HG02759 (cell line): ENCODE data around the gene PPP4C.

Source experiments
- ATAC-seq: cut with Tn5 transposase; IDR thresholded peaks from one replicate; pipeline ENCODE4 v1.9.1; 2021; ENCODE audit warnings: mild to moderate bottlenecking, moderate library complexity; ENCODE audit not compliant: unreplicated experiment

Gene PPP4C

DNA sequence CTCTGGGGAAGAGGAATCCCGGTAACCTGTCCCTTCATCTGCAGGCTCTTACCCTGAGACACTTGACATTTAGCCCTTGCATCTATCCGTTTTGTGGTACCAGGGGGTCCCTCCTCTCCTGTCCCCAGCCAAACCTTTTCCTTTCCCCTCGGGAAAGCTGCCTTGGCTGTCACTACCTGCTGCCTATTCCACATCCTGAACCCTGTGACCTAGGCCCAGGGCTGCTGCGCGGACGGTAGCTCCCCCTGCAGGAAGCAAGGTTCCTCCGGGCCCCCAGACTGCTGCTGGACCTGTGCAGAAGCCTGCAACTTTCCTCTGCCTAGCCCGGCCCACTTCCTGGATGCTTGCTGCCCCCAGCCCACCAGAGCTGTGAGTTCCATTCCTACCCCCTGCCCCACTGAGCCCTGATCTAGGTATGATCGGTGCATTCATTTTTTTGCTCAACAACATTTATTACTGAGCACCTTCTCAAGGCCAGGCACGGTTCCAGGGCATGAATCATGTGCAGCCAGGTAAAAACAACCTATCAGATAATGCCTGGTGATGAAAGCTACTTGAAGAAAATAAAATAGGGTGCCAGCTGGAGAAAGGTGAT, 20.7 kb upstream of the PPP4C start:
- ATAC-seq = no peak

DNA sequence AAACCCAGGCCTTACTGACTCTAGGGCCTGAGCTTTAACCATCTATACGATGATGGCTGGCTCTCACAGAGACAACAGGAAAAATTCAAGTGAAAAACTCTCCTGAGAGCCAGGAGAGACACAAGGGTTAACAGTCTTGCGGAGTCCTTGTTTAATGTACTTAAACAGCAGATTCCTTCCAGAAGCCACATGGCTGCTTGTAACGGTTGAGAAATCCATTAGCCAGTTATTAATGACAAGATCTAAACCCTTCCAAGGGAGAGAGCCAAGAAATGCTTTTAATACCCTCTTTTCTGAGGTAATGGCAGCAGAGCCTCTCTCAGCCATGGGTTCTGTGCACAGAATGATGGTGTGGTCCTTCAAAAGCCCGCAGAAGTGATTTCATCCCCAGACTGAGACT, 15.4 kb upstream of the PPP4C start:
- ATAC-seq = no peak

DNA sequence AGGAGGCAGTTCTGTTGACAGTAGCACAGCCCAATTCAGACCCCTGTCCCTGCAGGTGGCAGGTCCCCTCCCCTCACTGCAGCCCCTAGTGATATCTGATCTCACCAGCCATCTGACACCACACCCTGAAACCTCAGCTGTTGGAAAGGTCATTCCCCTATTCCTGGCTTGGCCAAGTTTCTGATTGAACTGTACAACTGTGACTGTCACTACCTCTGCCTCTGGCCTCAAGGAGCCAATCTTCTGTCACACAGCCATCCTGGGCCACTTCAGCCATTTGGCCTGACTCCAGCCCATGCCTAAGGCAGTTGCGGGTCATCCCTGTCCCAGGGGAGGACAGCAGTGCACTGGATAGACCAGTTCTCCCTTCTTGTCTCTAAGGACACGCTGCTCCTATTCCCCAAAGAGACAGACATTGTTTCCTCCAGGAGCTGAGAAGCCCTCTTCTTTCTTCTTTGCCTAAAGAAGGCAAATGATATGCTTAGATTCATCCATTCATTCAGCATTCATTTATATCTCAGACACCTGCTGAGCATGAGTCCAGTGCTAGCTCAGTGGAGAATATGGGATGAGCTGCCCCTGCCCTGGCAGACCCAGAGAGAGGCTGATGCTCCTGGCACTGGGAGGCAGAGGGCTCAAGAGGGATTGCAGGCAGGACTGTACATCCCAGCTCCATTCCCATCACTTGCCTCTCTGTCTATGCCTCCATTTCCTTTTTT, 14.8 kb upstream of the PPP4C start:
- no peak for ATAC-seq

- no peak for ATAC-seq
These were observed 12.4 kb upstream of the PPP4C start for GRCh38 chr16:30063278-30063892.

GRCh38 chr16:30063893-30064728, 11.7 kb upstream of the PPP4C start:
- peak; percentile 36 for ATAC-seq

GRCh38 chr16:30064729-30065101, 11.1 kb upstream of the PPP4C start:
- ATAC-seq = no peak

- peak; percentile 79 for ATAC-seq
These were observed 10.5 kb upstream of the PPP4C start, which contains the start of gene ALDOA for GRCh38 chr16:30065102-30065942. Gene ALDOA (plus strand): TSS chr16:30065760. CDS start chr16:30066898, 1,138 bp downstream.

DNA sequence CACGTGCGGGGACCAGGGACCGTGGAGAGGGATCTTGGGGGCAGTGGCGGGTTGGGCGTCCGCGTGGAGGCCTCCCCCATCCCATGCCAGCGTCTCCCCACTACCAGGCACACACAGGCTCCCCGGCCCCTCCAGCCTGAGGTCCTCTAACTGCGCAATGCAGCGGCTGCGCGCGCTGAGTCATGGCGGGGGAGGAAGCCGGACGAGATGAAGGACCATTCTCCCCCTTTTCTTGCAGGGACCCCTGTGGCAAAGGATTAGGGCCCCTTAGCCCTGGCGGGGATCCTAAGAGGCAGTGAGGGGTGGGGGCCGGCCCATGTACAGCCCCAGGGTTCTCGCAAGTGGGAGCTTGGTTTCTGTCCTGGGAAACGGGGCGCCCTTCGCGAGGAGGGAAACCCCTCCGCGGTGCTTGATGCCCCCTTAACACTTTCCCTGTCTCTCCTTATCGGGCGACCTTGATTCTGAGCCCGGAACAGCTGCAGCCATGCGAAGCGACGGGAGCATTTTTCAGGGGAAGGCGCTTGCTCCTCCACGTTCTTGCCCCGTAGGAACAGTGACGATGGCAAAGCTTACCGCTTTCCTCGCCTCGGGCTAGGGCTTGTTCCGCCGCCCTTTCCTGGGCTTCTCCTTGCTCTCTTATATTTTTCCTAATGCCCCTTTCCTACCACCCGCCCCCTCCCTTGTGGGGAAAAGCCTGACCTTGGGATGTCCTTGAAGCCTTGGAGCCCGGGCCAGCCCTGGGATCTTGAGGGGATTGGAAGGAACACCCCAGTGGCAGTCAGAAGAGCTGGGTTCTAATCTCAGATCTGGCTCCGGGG, 9.6 kb upstream of the PPP4C start:
- ATAC-seq = peak; percentile 2

DNA sequence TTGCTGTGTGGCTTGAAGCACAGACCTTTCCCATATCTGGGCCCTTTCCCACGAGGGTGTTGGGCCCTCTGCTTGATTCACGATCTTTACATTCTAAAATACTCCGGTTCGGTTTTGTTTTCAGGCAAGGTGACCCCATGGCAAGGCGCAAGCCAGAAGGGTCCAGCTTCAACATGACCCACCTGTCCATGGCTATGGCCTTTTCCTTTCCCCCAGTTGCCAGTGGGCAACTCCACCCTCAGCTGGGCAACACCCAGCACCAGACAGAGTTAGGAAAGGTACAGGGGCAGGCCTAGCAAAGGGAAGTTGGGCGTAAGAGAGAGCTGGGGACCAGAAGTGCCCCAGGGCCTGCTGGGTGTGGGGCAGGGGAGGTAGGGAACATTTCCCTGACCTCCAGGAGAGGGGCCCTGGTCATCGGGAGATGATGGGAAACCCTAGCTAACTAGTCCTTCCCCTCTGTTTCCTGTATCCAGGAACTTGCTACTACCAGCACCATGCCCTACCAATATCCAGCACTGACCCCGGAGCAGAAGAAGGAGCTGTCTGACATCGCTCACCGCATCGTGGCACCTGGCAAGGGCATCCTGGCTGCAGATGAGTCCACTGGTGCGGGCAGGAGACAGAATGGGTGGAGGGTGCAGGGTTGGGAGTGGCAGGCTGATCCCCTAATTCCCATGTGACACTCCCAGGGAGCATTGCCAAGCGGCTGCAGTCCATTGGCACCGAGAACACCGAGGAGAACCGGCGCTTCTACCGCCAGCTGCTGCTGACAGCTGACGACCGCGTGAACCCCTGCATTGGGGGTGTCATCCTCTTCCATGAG, 8.8 kb upstream of the PPP4C start:
- no peak for ATAC-seq

GRCh38 chr16:30067584-30067916, 8.2 kb upstream of the PPP4C start:
- ATAC-seq = no peak

- no peak for ATAC-seq
These were observed 7.5 kb upstream of the PPP4C start for GRCh38 chr16:30068333-30068732.

DNA sequence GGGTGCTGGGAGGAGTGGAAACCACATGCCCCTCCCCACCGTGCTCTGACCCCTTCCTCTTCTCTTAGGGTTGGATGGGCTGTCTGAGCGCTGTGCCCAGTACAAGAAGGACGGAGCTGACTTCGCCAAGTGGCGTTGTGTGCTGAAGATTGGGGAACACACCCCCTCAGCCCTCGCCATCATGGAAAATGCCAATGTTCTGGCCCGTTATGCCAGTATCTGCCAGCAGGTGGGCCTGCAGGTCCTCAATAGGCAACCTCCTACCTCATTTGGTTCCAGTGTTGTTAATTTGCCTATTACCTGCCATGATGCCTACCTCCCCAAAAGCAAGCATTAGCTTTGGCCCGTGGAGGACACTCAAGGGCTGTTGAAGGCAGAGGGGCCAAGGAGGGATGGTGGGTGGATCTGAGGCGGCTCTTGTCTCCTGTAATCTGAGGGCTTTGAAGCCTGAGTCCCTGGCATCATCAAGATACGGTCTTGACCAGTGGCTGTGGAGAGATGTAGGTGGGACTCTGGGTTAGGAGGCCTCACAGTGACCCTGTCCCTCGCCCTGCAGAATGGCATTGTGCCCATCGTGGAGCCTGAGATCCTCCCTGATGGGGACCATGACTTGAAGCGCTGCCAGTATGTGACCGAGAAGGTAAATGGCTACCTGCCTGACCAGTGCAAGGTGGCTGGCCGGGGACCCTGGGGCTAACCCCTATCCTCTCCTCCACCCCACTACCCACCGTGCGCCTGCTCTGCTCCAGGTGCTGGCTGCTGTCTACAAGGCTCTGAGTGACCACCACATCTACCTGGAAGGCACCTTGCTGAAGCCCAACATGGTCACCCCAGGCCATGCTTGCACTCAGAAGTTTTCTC, 6.8 kb upstream of the PPP4C start:
- ATAC-seq = no peak

DNA sequence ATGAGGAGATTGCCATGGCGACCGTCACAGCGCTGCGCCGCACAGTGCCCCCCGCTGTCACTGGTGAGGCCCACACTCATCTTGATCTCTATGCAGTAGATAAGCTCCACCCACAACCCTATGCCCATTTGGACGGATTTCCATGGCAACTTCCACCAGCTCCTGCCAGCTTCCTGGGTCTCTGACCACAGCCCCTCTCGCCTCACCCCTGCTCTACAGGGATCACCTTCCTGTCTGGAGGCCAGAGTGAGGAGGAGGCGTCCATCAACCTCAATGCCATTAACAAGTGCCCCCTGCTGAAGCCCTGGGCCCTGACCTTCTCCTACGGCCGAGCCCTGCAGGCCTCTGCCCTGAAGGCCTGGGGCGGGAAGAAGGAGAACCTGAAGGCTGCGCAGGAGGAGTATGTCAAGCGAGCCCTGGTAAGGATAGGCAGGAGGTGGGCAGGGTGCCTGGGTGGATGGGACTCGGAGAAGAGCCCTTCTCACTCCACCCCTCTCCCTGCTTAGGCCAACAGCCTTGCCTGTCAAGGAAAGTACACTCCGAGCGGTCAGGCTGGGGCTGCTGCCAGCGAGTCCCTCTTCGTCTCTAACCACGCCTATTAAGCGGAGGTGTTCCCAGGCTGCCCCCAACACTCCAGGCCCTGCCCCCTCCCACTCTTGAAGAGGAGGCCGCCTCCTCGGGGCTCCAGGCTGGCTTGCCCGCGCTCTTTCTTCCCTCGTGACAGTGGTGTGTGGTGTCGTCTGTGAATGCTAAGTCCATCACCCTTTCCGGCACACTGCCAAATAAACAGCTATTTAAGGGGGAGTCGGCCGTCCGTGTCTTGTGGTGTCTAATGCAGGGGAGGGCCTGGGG, 6.0 kb upstream of the PPP4C start:
- ATAC-seq = no peak

DNA sequence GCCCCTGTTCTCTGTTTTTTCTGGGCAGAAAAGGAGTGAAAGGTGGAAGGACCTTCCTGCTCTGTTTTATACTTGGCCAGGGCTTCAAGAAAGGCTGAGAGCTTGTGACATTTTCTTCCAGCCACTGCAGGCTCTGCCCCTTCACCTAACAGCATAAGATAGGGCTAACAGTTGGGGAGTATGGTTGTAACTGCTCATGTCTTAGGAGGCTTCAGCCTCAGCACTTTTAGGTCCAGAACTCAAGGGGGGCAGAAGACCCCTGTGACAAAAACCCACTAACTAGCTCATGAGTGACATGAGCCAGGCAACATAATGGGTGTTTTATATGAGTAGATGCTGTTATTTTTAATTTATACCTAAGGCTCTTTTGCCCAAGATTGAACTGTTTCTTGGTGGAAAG, 5.3 kb upstream of the PPP4C start:
- ATAC-seq = no peak

DNA sequence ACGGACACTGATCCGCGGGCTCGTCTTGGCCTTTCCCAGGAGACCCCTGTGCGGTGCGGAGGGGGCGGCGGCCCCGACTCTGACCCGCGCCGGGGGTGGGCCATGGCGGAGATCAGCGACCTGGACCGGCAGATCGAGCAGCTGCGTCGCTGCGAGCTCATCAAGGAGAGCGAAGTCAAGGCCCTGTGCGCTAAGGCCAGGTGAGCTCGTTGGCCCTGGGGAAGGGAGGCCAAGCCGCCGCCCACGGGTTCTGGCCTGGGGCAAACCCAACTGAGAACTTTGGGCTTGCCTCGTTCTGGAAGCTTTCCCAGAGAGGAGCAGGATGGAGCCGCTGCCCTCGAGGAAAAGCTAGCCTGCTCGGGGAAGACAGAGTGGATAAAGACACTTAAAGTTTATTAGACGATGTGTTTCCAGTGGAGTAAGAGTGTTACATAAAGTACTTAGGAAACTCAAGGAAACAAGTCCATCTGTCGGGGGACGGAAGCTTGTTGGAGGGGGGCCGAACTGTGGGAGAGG, 540 bp downstream of the PPP4C start:
- peak; percentile 28 for ATAC-seq

DNA sequence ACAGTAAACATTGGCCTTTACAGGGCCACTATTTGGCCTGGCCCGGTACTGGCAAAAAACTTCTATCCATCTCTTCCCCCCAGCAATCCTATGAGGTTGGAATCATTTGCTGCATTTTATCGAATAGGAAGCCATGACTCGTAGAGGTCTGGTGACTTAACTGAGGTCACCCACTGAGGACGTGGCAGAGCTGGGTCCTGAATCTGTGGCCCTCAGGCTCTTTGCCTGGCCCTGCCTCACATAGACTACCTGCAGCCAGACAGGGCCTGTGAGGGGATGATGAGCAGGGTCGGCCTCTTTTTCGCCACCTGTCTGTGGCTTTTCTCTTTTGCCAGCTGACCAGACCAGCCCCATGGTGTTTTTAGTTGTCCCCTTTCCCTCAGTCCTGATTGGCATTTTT, 1.9 kb downstream of the PPP4C start:
- ATAC-seq = no peak

DNA sequence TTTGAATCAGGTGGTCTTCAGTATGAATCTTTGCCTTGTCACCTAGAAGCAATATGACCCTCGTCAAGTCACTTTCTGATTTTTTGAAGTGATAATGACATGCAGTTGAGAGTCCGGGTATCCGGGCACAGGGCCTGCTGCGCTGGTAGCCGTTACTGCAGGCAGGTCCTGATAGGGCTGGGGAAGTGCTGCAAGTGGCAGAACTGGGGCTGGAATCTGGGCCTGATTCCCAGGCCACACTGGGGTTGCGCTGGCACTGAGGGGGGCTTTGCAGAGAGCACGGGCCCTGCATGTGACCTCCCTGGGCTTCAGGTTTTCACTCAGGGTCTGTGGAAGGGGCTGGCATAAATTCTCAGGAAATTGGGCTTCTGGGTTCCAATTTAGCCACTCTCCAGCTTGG, 3.0 kb downstream of the PPP4C start:
- no peak for ATAC-seq
